H1 (cell line): ENCODE data around the gene EMP2.

ENCODE experiments used
- BRCA1 ChIP-seq: IDR thresholded peaks from 2 replicates; pipeline ENCODE4 v1.6.1; 2012; ENCODE audit warnings: low read depth, low read length, improper control_type of control experiment
- CEBPB ChIP-seq: IDR thresholded peaks from 2 replicates; pipeline ENCODE4 v1.6.1; 2012; ENCODE audit warnings: low read depth, low read length
- CTCF ChIP-seq, 3 experiments: IDR thresholded peaks; 1 replicate in 2 of 3; 2 replicates in 1 of 3; pipeline versions ENCODE4 v1.5.1 to v1.6.1; 2011; ENCODE audit warnings: low read length in 3 of 3, mild to moderate bottlenecking in 3 of 3, inconsistent platforms in 2 of 3, low read depth in 1 of 3, moderate library complexity in 1 of 3; ENCODE audit not compliant: insufficient read depth in 1 of 3; ENCODE audit errors: control extremely low read depth in 1 of 3
- EP300 ChIP-seq, 2 experiments: IDR thresholded peaks; 1 replicate in 1 of 2; 2 replicates in 1 of 2; pipeline ENCODE4 v1.6.1; 2011 to 2012; ENCODE audit warnings: low read depth in 2 of 2, low read length in 2 of 2, mild to moderate bottlenecking in 2 of 2, borderline replicate concordance in 1 of 2, inconsistent platforms in 1 of 2, moderate library complexity in 1 of 2
- EZH2 ChIP-seq: fragments of 200-600 bp; sonication (generic); IDR thresholded peaks from 2 replicates; pipeline ENCODE4 v1.7.1; 2012; ENCODE audit warnings: low read depth, mild to moderate bottlenecking, moderate library complexity, low read length, inconsistent platforms; ENCODE audit not compliant: severe bottlenecking
- JUND ChIP-seq: IDR thresholded peaks from 2 replicates; pipeline ENCODE4 v1.6.1; 2011; ENCODE audit warnings: mild to moderate bottlenecking, improper control_type of control experiment, low read length
- MAX ChIP-seq: IDR thresholded peaks from 2 replicates; pipeline ENCODE4 v1.6.1; 2012; ENCODE audit warnings: inconsistent platforms
- SP1 ChIP-seq: IDR thresholded peaks from 2 replicates; pipeline ENCODE4 v1.6.1; 2011; ENCODE audit warnings: low read depth, low read length
- SRF ChIP-seq: IDR thresholded peaks from 2 replicates; pipeline ENCODE4 v1.6.1; 2011; ENCODE audit warnings: mild to moderate bottlenecking, low read depth, low read length, moderate library complexity
- SUZ12 ChIP-seq: fragments of 200-600 bp; sonication (generic); IDR thresholded peaks from 2 replicates; pipeline ENCODE4 v1.6.1; 2012; ENCODE audit warnings: mild to moderate bottlenecking, inconsistent platforms, low read length, moderate library complexity, mixed read lengths
- TAF1 ChIP-seq: IDR thresholded peaks from 2 replicates; pipeline ENCODE4 v1.6.1; 2011; ENCODE audit warnings: mild to moderate bottlenecking, low read depth, low read length

GRCh38 chr16:10535461-10535860 is 44.9 kb downstream of the EMP2 start:
- TF ChIP-seq CTCF (IDR thresholded peaks at IDR 0.05; ENCODE audit: control extremely low read depth in 1 of 3, insufficient read depth in 1 of 3, low read depth in 1 of 3, low read length in 3 of 3) (no peak), MAX (no peak), EZH2 (no peak), SP1 (no peak), TAF1 (no peak), SRF (no peak), EP300 (IDR thresholded peaks at IDR 0.05; ENCODE audit: borderline replicate concordance in 1 of 2, low read depth in 2 of 2, low read length in 2 of 2) (no peak), CEBPB (no peak), SUZ12 (no peak), JUND (no peak), BRCA1 (no peak)
